Central memory CD8-positive, alpha-beta T cell (primary cell): ENCODE measurements around the gene MBD2.

Experiments used
- ATAC-seq: fragments of 150-1000 bp; cut with Tn5 transposase; replicated peaks from 2 replicates; pipeline ENCODE4 v1.10.0; 2022; ENCODE audit warnings: mild to moderate bottlenecking, moderate FRiP score, moderate number of reproducible peaks; ENCODE audit not compliant: poor library complexity, severe bottlenecking; ENCODE audit errors: extremely low read depth
- DNase-seq, 2 donors: peaks; one replicate each; pipeline ENCODE4 v3.0.0; 2021; ENCODE audit warnings: low spot score in 2 of 2
- H3K27ac Mint-ChIP-seq: one replicate; pipeline ENCODE4 v1.8.0; 2022; ENCODE audit warnings: low read depth, mild to moderate bottlenecking, moderate library complexity, mixed read lengths
- H3K27me3 Mint-ChIP-seq: one replicate; pipeline ENCODE4 v1.8.0; 2022; ENCODE audit warnings: mixed read lengths
- H3K36me3 Mint-ChIP-seq: one replicate; pipeline ENCODE4 v1.8.0; 2022; ENCODE audit warnings: mild to moderate bottlenecking, moderate library complexity, mixed read lengths; ENCODE audit not compliant: insufficient read depth
- H3K4me1 Mint-ChIP-seq: one replicate; pipeline ENCODE4 v1.8.0; 2022; ENCODE audit warnings: mixed read lengths
- H3K4me3 Mint-ChIP-seq: one replicate; pipeline ENCODE4 v1.8.0; 2022; ENCODE audit warnings: mild to moderate bottlenecking, moderate library complexity, mixed read lengths
- H3K9me3 Mint-ChIP-seq: one replicate; pipeline ENCODE4 v1.8.0; 2022; ENCODE audit warnings: mixed read lengths

The MBD2 gene

GRCh38 chr18:54251606-54252390 lies 27.3 kb upstream of the MBD2 start:
- ATAC-seq (no peak), DNase-seq (no peak)
- Mint-ChIP-seq H3K4me3 (no peak overlapping the region), H3K27ac (peak overlapping the region; percentile 9), H3K9me3 (no peaks in the 10 kb centered on the region), H3K27me3 (no peaks in the 10 kb centered on the region), H3K36me3 (no peaks in the 10 kb centered on the region), H3K4me1 (peaks cover 6% of the 10 kb centered on the region)

DNA sequence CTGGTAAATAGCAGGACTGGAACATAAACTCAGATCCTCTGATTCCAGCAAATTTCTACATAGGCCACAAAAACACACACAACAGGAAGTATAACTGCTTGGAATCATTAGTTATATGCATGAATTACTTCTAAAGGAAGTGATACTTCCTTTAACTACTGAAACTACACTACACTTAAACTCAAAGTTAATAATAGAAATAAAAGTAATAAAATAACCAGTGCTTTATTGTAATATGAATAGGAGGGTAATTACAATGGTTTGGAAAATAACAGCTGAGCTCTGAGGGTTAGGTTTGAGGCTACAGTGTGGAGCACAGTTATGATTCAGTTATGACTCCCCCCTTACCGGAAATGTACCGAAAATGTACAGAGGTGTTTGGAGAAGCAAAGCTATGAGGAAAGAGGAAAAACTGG lies 26.4 kb upstream of the MBD2 start:
- Mint-ChIP-seq H3K27ac (peak overlapping the region; percentile 9), H3K27me3 (no peaks in the 10 kb centered on the region), H3K9me3 (no peaks in the 10 kb centered on the region), H3K4me3 (no peak overlapping the region), H3K4me1 (peaks cover 6% of the 10 kb centered on the region), H3K36me3 (no peaks in the 10 kb centered on the region)
- DNase-seq (no peak), ATAC-seq (no peak)

- DNase-seq (no peak), ATAC-seq (no peak)
- Mint-ChIP-seq H3K36me3 (no peaks in the 10 kb centered on the region), H3K9me3 (no peaks in the 10 kb centered on the region), H3K4me3 (no peak overlapping the region), H3K27me3 (no peaks in the 10 kb centered on the region), H3K27ac (no peak overlapping the region), H3K4me1 (peaks cover 6% of the 10 kb centered on the region)
Measured at GRCh38 chr18:54247511-54248175, 23.2 kb upstream of the MBD2 start.

DNA sequence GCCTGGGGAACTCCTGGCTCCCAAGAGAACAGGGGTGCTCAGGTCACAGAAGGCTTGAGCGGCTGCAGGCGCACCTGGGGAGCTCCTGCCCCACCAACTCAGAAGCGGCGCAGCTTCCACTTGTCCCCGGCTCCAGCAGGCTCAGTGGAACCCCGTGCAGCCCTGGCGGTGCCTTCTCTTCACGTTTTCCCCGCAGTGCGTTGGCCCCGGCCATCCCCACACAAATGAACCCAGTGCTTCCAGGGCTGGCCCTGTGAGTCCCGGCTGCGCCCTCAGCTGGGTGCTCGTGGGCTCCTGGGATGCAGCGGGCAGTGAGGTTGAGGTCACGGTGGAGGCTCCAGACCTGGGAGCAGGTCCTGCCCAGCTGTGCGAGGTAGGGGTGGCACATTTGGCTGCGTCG lies 17.9 kb upstream of the MBD2 start:
- DNase-seq (no peak), ATAC-seq (no peak)
- H3K4me3 Mint-ChIP-seq: no peak overlapping the region
- H3K27ac Mint-ChIP-seq: no peak overlapping the region
- H3K4me1 Mint-ChIP-seq: no peaks in the 10 kb centered on the region
- H3K36me3 Mint-ChIP-seq: no peaks in the 10 kb centered on the region
- no peaks in the 10 kb centered on the region for H3K9me3 Mint-ChIP-seq
- no peaks in the 10 kb centered on the region for H3K27me3 Mint-ChIP-seq

DNA sequence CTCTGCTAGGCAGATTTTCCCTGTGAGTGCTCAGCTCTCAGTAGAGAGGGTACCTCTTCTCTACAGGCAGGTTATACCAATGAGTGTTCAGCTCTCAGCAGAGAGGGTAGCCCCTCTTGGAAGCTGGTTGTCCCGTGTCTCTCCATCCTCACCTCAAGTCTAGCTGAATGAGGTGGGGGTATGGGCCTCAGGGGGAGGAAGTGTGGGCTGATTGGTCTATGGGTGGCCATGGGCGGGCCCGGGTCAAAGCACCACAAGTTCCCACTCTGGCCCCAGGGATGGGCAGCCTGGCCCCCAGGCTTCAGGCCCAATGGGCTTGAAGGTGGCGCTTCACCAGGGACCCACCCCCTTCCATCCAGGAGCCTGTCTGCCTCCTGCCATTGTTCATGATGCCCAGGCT lies 17.0 kb upstream of the MBD2 start:
- Mint-ChIP-seq H3K4me1 (no peaks in the 10 kb centered on the region), H3K4me3 (no peak overlapping the region), H3K9me3 (no peaks in the 10 kb centered on the region), H3K36me3 (no peaks in the 10 kb centered on the region), H3K27ac (no peak overlapping the region), H3K27me3 (no peaks in the 10 kb centered on the region)
- ATAC-seq (no peak), DNase-seq (no peak)

GRCh38 chr18:54240629-54241107 lies 16.2 kb upstream of the MBD2 start:
- Mint-ChIP-seq H3K27ac (no peak overlapping the region), H3K36me3 (no peaks in the 10 kb centered on the region), H3K27me3 (no peaks in the 10 kb centered on the region), H3K4me3 (no peak overlapping the region), H3K4me1 (no peaks in the 10 kb centered on the region), H3K9me3 (no peaks in the 10 kb centered on the region)
- no peak for DNase-seq
- ATAC-seq: no peak

DNA sequence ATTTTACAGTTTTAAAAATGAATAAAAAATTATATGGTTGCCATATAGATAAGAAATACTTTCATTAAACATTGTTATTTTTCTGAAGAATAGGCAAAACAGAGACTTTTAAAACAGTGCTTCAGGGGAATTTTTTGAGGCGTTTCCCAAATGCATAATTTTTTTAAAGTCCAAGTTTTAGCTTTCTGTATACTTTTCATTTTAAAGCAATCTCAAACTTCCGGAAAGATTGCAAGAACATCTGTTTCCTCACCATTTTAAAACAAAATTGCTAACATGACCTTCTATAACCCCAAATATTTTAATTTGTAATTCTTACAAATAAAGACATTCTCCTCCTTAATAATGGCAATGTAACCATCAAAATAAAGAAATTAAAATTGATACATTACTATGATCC lies 15.1 kb upstream of the MBD2 start:
- no peak for ATAC-seq
- no peak overlapping the region for H3K4me3 Mint-ChIP-seq
- H3K27me3 Mint-ChIP-seq: no peaks in the 10 kb centered on the region
- no peaks in the 10 kb centered on the region for H3K4me1 Mint-ChIP-seq
- DNase-seq: no peak
- H3K9me3 Mint-ChIP-seq: no peaks in the 10 kb centered on the region
- no peak overlapping the region for H3K27ac Mint-ChIP-seq
- H3K36me3 Mint-ChIP-seq: no peaks in the 10 kb centered on the region

DNA sequence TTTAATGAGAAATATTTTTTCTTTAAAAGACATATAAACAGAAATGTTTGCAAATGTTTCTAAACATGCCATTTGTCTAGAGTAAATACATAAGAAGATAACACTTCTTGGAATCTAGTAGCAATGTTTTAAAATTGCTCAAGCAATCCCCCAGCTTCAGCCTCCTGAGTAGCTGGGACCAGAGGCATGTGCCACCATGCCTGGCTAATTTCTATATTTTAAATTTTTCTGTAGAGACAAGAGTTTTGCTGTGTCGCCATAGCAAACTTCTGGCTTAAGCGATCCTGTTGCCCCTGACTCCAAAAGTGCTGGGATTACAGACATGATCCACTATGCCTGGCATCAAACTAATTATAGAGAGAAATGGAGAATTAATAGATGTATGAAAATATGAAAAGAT lies 14.6 kb upstream of the MBD2 start:
- Mint-ChIP-seq H3K9me3 (no peaks in the 10 kb centered on the region), H3K36me3 (no peaks in the 10 kb centered on the region), H3K4me3 (no peak overlapping the region), H3K27me3 (no peaks in the 10 kb centered on the region), H3K27ac (no peak overlapping the region), H3K4me1 (no peaks in the 10 kb centered on the region)
- DNase-seq (no peak), ATAC-seq (no peak)

GRCh38 chr18:54238173-54238936 lies 13.9 kb upstream of the MBD2 start:
- H3K9me3 Mint-ChIP-seq: no peaks in the 10 kb centered on the region
- DNase-seq (no peak), ATAC-seq (no peak)
- H3K4me3 Mint-ChIP-seq: no peak overlapping the region
- no peak overlapping the region for H3K27ac Mint-ChIP-seq
- H3K36me3 Mint-ChIP-seq: no peaks in the 10 kb centered on the region
- no peaks in the 10 kb centered on the region for H3K4me1 Mint-ChIP-seq
- H3K27me3 Mint-ChIP-seq: no peaks in the 10 kb centered on the region

- Mint-ChIP-seq H3K36me3 (no peaks in the 10 kb centered on the region), H3K4me3 (no peak overlapping the region), H3K27me3 (no peaks in the 10 kb centered on the region), H3K4me1 (no peaks in the 10 kb centered on the region), H3K9me3 (no peaks in the 10 kb centered on the region), H3K27ac (no peak overlapping the region)
- DNase-seq (no peak), ATAC-seq (no peak)
Measured at GRCh38 chr18:54235871-54236270, 11.4 kb upstream of the MBD2 start.

DNA sequence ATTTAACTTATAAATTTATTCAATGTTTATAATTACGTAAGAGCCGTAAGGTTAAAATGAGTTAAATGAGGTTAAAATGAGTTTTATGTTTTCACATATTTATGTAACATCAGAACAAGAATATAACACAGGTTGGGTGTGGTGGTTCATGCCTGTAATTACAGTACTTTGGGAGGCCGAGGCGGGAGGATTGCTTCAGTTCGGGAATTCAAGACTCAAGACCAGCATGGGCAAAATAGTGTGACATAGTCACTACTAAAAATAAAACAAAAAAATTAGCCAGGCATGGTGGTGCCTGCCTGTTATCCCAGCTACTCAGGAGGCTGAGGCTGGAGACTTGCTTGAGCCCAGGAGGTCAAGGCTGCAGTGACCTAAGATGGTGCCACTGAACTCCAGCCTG lies 9.3 kb upstream of the MBD2 start:
- no peaks in the 10 kb centered on the region for H3K36me3 Mint-ChIP-seq
- no peak for ATAC-seq
- H3K27ac Mint-ChIP-seq: no peak overlapping the region
- no peaks in the 10 kb centered on the region for H3K27me3 Mint-ChIP-seq
- no peaks in the 10 kb centered on the region for H3K9me3 Mint-ChIP-seq
- no peak for DNase-seq
- no peak overlapping the region for H3K4me3 Mint-ChIP-seq
- no peaks in the 10 kb centered on the region for H3K4me1 Mint-ChIP-seq

DNA sequence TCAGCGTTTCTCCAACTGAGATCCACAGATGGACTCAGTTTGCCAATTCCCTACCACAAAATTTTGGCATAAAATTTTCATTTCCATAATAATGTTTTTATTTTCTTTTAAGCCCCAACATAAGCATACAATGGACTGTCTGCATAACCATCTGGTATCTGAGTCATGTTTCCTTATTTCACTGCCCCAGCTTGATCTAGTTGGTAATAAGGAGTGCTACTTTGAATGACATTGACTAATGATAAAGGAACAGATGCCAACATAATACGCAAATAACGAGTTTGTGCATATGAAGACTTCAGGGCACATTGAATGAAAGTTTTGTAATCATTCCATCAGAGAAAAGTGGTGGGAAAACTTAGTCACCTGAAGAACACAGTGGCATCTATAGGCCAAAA lies 8.8 kb upstream of the MBD2 start:
- H3K4me1 Mint-ChIP-seq: no peaks in the 10 kb centered on the region
- H3K4me3 Mint-ChIP-seq: no peak overlapping the region
- DNase-seq: no peak
- H3K27me3 Mint-ChIP-seq: no peaks in the 10 kb centered on the region
- no peak overlapping the region for H3K27ac Mint-ChIP-seq
- no peaks in the 10 kb centered on the region for H3K9me3 Mint-ChIP-seq
- ATAC-seq: no peak
- no peaks in the 10 kb centered on the region for H3K36me3 Mint-ChIP-seq
